WI38 (cell line): Measurements from ENCODE around the gene OR14I1.

Experiments used
- H3K4me3 ChIP-seq: 2 replicates; pipeline ENCODE4 v1.5.1; 2011; ENCODE audit warnings: low read depth, mild to moderate bottlenecking, control low read depth, low read length
- TF ChIP-seq, protein P1 (sequence below): IDR thresholded peaks from 2 replicates; pipeline ENCODE4 v1.5.1; 2012; ENCODE audit warnings: low read depth, mild to moderate bottlenecking, control low read depth, low read length

OR14I1 gene

DNA sequence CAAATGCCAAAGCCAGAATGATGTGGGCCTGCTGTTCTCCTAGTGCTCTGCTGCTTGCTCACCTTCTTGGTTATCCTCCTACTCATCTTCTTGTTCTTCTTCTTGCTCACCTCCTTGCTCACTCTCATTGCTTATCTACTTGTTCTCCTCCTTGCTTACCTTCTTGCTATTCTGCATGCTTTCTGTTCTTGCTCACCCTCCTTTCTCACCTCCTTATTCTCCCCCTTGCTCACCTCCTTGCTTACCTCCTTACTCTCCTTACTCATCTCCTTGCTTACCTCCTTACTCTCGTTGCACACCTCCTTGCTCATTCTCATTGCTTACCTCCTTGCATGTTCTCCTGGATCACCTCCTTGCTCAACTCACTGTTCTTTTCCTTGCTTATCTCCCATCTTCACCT is at the start of gene OR14I1:
OR14I1 (minus strand) TSS at position 53 of the 400 bp plus-strand sequence.
- no peak within 1 kb of the TSS for H3K4me3 ChIP-seq
- TF ChIP-seq, protein P1, sequence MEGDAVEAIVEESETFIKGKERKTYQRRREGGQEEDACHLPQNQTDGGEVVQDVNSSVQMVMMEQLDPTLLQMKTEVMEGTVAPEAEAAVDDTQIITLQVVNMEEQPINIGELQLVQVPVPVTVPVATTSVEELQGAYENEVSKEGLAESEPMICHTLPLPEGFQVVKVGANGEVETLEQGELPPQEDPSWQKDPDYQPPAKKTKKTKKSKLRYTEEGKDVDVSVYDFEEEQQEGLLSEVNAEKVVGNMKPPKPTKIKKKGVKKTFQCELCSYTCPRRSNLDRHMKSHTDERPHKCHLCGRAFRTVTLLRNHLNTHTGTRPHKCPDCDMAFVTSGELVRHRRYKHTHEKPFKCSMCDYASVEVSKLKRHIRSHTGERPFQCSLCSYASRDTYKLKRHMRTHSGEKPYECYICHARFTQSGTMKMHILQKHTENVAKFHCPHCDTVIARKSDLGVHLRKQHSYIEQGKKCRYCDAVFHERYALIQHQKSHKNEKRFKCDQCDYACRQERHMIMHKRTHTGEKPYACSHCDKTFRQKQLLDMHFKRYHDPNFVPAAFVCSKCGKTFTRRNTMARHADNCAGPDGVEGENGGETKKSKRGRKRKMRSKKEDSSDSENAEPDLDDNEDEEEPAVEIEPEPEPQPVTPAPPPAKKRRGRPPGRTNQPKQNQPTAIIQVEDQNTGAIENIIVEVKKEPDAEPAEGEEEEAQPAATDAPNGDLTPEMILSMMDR: no peak

DNA sequence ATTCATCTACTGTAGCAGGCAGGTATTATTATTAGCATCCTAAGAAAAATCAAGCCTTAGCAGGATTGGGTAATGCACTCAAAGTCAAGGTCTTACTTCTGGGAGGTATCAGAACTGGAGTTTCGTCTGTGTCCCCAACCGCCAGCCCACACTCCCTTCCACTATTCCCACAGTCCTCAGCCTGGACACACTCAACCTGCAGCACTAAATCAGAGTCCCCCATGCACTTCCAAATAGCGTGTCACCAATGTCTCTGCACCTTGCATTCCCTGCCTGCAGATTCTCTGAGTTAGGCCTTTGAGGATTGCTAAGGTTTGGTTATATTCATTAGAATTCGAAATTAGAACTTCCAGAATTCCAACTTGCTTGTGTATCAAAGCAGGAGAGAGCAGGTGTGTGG is 49.1 kb upstream of the OR14I1 start:
- TF ChIP-seq, protein P1: no peak
- H3K4me3 ChIP-seq: no peak overlapping the region

DNA sequence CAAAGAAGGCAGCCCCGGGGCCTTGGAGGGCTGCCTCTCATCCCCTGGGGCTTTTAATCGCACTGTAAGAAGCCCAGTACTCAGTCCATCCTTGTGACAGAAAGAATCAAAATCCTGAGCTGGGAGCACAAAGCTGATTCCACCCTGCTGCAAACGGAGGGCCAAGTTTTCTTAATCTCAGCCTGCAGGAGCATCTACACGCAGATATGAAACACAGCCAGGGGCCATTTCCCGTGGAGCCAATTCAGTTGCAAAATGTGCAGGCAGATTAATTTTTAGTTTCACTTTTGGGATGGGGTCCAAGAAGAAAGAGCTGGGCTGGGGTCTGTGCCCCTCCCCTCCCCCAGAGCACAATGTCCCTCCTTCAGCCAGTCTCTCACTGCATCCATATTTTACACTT is 48.6 kb upstream of the OR14I1 start:
- no peak overlapping the region for H3K4me3 ChIP-seq
- TF ChIP-seq, protein P1: no peak

DNA sequence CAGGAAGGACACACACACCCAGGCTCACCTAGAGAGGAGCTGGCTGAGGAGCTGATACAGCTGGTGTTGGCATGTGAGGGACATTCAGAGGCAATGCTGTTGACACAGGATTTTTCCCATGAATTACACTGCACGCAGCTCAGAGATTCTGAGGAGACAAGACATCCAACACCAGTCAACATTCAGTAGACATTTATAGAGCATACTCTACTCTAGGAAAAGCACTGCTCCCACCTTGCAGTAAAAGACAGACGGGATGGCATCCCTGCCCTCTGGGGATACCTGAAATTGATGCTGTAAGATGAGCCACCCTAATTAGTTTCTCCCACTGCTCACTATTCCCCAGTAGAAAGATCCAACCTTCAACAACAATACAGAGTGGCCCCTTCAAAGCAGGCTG is 47.9 kb upstream of the OR14I1 start:
- H3K4me3 ChIP-seq: no peak overlapping the region
- TF ChIP-seq, protein P1: no peak

DNA sequence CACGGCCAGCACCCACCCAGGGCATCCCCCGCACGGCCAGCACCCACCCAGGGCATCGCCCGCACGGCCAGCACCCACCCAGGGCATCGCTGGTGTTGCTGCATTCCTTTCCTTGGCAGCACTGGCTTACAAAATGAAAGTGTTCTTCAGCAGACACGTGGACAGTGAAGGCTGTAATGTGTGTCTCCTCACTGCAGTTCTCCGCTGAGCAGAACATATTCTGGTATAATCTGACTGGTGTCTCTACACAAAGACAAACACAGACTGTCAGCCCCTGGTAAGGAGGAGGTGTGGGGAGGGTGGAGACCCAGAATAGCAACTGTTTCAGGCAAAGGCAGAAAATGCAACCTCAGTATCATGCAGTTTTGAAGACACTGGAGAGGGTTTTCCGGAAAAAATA is 45.6 kb upstream of the OR14I1 start:
- no peak overlapping the region for H3K4me3 ChIP-seq
- TF ChIP-seq, protein P1: no peak

DNA sequence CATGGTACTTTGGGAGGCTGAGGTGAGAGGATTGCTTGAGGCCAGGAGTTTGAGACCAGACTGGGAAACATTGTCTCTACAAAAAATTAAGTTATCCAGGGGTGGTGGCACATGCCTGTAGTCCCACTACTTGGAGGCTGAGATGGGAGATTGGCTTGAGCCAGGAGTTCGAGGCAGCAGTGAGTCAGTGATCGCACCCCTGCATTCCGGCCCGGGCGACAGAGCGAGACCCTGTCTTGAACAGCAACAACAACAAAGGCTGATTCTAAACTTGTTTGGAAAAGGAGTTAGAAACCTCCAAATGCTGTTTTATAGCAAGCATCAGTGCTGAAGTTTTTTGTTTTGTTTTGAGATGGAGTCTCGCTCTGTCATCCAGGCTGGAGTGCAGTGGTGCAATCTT is 38.3 kb upstream of the OR14I1 start:
- H3K4me3 ChIP-seq: no peak overlapping the region

DNA sequence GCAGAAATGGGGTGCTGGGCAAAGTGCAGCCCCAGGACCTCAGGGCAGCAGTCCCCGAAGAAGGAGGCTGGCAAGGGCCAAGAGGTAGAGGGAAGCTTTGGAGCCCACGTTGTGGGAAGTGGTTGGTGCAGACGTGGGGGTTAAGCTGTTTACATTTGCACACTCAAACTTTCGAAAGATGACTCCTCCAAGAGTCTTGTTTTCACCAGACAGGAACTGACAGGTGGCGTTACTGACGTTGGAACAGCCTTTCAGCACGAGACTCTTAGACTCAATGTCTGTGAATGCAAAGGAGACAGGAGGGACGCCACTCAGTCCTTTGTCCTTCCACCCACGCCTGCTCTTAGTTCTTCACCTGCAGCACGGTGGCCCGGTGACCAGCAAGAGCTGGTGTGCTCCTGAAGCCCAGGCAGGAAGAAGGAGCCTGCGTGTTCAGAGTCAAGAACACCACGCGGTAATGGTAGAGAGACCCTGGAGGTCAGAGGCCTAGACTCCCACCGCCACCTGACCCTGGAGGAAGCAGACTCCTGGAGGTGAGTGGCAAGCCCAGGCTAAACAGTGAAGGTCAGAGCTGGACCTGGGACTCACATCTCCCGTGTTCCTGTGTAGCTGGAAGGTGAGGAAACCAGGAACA is 37.1 kb upstream of the OR14I1 start:
- TF ChIP-seq, protein P1: no peak
- H3K4me3 ChIP-seq: no peak overlapping the region

More for the DNA sequence above, 38.3 kb upstream of the OR14I1 start:
- TF ChIP-seq, protein P1: no peak
